T-helper 22 cell (primary cell): ENCODE data around the gene PLXNA4.

ENCODE experiments used
- DNase-seq: peaks from one replicate; pipeline ENCODE4 v3.0.0-alpha.2; 2020; ENCODE audit warnings: low read depth

PLXNA4 gene

DNA sequence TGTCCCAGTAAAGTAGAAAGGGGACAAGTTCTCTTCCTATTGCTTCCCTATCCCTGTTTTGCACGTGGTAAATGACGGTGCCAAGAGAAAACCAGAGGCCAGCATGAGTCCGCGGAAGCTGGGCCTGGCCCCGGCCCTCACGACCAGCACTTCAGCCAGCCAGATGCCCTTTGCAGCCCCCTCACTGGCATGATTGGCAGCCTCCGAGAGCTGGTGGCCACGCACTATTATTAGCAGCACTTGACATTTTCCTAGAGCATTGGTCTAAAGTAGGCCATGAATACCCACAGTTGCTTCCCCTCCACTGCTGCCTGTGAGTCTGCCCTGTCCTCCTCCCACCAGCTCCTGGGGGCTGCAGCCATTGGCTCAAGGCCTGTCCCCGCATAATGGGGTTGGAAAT, 369.1 kb downstream of the PLXNA4 start:
- DNase-seq, result no peak

DNA sequence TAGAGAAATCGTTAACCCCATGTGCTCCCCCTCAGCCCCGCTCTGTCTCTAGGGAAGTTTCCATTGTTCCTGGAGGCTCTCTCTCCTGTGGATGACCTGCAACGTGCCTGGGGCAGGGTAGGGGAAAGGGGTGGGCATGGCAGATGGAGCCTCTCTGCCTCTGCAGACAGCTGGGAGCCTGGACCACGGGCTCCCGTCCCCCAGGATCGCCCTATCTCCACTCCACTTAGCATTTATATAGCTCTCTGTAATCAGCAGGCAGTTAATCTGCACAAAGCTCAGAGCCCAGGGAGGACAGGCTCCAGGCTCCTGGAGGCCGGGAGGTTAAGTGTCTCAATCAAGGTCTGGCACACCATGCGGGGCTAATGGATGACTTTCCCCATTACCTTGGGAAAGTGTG, 369.7 kb downstream of the PLXNA4 start:
- no peak for DNase-seq

DNA sequence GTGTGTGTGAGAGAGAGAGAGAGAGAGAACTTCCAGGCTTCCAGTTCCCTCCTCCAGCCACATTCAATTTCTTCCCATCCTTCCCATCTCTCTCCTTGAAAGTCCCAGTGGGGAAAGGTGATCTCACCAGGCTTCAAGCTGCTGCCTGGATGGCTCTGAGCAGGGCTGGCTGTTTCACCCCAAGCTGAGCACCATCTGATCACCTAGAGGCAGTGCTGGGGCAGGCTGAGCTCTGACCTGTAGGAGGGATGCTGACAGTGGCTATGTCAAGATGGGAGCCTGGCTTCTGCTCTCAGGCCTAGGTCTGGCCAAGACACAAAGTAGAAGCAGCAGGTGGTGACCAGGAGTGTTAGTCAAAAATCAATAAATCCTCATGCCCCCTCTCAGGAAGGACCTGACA, 370.8 kb downstream of the PLXNA4 start:
- DNase-seq, result no peak

DNA sequence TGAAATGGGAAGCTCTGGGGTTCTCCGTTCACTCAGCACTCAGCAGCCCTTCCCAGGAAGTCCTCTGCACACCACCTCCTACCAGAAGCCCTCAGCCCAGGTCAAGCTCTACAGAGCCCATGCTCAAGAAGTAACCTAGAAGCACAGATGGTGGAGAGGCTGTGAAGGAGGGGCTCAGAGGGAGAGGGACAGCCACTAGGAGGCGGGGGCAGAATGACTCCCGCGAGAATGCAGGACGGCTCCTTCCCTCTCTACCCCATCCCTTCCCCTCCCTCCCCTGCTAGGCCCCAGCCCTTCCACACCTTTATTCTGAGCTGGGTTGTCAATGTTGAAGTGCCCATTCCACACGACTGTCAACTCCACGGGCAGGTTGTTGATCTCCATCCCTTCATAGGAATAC, 373.2 kb downstream of the PLXNA4 start:
- DNase-seq, result no peak

DNA sequence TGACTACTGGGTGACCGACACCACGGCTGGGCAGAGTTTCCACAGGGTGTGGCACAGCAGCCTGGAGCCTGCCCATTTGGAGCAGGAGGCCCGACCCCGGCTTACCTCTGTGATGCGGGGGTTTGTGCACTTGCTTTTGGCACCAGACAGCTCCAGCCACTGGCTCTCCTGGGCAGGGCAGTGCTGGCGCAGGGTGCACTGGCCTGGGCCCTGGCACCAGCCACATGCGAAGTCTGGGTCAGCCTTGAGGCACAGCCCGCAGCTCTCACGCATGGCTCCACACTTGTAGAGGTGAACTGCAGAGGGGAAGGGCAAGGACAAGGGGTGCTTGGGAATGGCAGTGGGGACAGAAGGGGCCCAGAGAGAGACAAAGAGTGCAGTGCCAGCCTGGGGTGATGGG, 373.7 kb downstream of the PLXNA4 start:
- DNase-seq, result no peak

DNA sequence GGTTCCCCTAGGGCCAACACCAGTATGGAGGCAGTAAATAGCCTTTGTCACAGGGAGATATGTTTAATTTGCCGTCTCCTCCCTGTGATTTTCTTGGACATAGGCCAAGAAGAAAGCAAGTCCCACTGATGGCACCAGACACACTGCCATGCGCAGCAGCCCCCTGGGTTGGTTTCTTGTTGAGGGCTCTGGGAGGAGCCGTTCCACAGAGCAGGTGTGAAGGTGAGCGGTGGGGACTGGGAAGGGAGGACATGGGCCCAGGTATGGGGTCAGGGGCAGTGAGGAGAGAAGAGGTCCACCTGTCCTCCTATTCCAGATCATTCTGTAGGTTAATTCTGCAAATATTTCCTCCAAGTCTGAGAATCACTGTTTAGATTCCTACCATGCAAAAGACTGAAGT, 376.1 kb downstream of the PLXNA4 start:
- DNase-seq, result no peak

DNA sequence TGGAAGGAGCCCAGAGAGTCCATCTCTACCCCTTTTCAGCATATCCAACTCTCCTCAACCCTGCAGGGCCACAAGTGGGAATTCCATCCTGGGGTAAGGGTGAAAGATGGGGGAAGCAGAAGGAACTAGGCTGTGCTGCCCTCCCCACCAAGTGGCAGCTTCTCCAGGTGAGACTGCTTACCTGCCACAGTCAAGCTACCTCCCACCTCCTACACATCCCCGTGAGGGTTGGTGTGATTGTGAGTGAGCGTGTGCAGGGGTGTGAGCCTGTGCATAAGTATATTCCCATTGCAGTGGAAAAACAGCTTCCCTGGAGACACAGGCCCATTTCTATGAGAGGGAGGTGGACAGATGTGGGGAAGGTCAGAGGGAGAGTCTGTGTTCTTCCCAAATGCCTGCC, 376.6 kb downstream of the PLXNA4 start:
- DNase-seq, result no peak

DNA sequence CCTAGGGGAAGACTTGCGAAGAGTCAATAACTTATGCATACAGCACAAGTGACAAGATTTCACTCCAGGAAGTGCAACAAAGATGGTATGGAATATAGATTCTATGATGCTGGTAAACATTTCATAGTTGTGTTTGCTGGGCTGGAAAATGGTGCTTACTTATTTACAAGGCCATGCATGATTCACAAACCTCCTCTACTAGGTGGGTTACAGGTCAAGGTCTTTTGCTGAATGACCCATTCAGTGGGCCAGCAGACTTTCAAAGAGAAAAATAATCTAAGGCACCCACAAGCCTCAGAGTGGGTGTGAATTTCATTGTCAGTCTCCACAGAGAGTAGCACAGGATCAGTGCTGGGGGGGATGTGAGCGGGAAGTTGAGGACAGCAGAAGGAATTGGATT, 378.5 kb downstream of the PLXNA4 start:
- DNase-seq, result no peak

DNA sequence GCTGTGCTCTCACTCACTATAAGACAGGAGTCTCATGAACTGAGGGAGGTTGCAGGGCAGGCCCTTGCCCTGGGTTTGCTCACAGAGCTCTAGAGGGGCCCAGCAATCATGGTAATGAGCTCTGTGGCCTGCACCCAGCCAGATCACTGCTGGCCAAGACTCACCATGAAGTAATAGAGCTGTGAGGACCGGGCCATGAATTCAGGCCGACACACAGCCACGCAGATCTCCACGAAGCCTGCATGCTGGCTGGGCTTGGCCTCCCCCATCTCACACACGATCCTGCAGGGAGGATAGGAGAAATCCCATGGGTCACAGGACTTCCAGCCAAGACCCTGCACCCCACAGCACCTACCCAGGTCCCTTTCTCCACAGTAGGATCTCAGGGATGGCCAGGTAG, 382.4 kb downstream of the PLXNA4 start:
- DNase-seq, result no peak

DNA sequence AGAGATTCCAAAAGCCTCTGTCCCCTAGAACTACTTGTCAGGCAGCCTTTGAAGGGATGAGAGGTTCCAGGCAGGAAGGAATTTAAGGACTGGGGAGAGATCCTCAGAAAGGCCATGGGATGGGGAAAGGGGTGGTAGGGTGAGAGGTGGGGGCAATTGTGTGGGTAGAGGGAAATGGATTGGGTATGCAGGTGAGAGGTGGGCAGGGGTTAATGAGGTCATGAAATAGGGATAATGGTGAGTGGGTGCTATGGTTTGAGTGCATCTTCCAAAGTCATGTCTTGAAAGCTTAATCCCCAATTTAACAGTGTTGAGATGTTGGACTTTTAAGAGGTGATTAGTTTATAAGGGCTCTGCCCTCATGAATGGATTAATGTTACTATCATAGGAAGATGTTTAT, 383.5 kb downstream of the PLXNA4 start:
- no peak for DNase-seq

DNA sequence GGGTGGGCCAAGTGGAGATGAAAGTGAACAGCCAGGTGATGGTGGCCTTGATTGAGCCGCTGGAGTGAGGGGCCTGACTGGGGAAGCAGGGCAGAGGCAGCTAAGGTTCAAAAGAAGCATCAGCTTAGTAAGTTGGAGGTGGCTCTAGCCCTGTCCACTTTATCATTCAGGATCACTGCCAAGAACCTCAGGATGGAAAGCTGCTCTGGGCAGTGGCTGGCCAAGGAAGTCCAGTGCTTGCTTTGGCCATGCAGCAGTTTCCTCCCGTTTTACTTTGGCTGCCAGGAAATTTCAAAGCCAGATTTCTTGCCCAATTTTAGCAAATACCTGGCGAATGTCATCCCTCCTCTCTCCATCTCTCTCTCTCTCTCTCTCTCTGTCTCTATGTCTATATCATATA, 384.9 kb downstream of the PLXNA4 start:
- DNase-seq, result no peak

DNA sequence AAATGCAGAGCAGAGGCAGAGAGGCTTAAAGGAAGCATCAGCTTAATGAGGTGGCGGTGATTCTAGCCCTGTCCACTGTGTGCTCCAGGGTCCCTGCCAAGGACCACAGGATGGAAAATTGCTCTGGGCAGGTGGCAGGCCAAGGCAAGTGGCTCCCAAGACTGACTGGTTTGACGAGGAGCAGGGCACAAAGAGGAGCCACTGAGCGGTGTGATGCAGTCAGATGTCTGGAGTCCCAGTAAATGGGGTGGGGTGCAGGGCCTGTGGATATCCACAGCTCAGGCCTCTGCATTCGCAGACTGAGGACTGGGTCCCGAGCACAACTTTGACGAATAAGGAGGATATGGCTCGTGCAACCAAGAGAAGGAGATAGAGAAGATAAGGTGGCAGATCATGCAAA, 385.6 kb downstream of the PLXNA4 start:
- no peak for DNase-seq

DNA sequence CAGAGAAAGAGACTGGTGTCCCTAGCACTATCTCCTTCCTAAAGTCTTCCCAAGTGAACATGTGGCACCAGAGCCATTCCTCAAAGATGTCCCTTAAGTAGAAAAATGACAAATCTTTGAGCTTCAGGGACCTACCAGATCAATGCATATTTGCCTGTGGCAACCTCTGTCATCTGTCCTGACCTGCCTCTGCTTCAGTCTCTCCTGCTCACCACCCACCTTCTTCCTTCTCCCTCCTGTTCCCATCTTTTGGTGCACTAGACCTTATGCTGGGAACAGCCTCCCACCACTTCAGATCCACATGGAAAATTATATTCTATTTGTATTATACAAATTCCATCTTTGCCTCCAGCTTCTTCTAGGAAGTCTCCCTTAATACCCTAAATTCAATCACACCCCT, 386.4 kb downstream of the PLXNA4 start:
- DNase-seq, result no peak

DNA sequence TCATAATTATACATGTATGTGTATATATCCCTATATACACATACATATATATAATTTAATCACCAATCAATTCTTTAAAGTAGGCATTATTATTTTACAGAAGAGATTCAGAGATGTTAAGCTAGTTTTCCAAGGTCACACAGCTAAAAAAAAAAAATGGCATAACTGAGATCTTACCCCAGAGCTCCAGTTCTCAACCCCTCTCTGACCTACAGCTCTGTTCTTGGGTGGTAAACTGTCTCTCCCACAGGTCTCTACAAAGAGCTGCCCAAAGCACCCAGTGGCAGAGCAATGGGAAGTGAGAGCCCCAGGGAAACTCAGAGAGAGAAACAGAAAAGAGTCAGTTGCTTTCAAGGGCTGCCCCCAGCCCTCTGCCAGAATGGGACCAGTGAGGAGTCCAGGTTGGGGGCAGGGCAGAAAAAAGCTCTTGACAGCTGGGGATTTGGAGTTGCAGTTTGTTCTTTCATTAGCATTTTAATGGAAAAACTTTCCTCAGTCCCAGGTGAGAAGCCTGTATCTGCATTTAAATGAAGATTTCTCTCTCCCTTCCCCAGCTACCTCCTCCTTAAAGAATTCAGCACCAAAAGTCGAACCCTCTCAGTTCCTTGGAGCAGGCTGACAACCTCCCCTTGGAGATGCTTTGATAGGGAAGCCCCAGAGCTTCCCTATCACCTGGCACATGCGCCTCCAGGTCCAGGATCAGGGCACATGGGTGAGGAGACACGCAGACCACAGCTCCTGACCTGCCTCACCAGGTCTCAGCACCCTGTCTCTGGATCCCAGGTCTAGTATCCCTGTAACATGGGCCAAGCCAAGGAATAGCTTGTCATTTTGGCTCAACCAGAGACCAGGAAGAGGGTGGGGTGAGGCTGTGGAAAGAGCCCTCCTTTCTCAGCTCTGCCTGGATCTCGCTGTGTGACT, 388.1 kb downstream of the PLXNA4 start:
- DNase-seq, result no peak

DNA sequence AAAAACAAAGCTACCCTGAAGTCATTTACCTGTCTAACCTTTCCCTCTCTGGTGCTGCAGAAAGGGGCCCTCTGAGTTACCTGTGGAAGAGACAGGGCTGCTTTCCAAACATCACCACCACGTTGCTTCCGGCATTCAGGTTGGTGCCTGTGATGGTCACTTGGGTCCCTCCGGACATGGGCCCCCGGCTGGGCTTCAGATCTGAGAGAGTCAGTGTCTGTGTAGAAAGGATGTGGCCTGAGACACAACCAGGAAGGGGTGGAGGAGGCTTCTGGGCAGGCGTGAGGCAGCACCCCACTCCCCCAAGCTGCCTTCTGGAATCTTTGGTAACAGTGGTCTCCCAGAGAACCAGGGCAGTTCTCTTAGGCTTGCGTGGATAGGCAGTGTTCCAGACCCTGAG, 388.9 kb downstream of the PLXNA4 start:
- DNase-seq, result no peak

DNA sequence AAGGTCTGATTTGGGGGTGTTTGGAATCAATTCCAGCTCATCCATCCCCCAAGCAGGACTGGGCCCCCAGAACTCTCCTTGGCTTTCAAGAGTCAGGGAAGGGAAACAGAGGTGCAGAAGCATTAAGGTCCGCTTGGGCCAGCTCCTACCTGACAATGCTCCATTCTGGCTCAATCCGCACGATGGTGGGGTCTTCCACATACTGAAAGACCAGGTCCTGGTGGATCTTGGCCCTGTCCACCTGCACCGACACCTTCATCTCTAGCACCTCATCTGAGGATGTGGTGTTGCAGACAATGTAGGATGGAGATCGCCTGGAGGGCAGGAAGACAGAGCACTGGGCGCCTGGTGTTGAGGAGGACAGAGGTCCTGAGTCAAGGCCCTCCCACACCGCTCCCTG, 391.1 kb downstream of the PLXNA4 start:
- DNase-seq, result no peak

DNA sequence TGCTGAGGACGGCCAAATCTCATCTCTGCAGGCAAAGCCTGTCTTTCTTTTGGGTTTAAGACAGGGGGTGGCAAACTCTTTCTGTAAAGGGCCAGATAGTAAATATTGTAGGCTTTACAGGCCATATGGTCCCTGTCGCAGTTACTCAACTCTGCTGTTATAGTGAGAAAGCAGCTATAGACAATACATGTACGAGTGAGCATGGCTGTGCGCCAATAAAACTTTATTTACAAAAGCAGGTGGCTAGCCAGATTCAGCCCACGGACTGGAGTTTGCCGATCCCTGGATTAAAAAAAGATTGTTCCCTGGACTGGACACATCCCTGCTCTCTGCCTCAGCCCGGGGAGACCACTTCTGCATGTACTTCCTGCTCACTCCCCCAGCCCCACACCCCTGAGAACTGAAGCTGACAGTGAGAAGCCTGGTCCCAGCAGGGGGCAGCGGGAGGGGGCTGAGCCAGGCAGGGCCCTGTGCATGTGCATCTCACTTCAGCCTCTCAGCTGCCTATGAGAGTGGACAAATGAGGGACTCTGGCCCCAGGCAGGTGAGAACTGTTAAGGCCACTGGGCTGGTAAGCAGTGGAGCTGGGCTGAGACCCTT, 392.4 kb downstream of the PLXNA4 start:
- no peak for DNase-seq

DNA sequence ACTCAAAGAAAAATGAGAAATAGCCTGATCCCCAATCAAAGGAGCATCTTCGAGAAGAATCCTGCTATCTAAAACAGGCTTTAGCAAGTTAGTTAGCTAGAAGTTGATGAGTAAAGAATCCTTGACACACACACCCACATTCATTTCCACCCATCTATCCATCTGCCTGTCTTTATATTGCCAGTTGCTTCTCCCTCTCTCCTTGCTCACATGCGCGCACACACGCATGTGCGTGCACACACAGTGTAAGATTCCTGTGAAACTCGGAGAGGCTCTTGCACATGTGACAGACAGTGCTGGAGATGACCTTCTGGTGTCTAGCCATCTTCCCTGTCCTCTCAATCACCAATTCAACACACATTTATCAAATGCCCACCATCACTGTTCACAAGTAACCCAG, 393.3 kb downstream of the PLXNA4 start:
- DNase-seq, result no peak

DNA sequence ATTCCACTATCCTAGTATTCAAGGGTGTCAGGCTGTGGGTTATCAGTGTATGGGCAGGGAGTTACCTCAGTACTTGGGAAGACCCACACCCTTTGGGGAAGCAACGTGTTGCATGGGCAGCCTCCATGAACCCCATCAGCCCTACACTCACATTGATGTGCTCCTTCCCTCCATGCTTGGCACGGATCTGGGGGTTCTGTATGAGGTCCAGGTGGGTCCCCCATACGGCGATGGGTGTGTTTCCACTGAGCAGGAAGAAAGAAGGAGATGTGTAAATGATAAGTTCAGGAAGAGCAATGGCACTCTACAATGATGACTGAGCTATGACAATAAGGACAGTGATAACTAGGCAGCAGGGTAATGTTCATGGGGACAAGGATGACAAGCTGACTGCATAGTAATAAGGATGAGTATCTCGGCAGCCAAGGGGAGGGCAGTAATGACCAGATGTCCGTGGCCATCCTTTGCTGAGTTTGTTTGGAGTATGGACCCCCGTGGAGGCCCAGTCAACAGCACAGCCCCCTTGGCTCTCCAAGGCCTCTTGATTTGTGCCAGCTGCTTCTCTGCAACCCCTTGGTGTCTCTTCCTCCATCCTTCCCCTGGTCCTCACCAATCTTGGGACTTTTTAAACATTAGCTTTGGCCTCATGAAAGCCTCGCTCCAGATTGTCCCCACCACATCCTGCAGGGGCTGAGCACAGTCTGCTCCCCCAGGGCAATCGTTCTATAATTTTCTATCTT, 394.2 kb downstream of the PLXNA4 start:
- no peak for DNase-seq

DNA sequence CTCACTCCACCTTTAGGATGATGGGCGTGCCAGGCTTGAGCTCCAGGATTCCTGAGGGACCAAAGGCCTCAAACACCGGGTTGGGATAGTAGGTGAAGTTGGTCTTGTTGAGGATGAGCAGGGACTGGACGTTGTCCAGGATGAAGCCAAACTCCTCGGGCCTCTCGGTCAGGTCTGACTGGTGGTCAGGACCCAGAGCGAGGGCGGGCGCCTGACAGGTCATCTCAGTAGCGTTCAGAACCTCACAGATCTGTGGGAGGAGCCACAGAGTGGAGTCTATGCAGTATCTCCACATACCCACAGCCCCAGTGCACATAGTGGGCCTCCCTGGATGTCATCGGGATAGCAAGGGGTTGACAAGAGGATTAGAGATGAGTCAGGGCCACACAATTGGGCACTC, 394.9 kb downstream of the PLXNA4 start:
- DNase-seq, result no peak

DNA sequence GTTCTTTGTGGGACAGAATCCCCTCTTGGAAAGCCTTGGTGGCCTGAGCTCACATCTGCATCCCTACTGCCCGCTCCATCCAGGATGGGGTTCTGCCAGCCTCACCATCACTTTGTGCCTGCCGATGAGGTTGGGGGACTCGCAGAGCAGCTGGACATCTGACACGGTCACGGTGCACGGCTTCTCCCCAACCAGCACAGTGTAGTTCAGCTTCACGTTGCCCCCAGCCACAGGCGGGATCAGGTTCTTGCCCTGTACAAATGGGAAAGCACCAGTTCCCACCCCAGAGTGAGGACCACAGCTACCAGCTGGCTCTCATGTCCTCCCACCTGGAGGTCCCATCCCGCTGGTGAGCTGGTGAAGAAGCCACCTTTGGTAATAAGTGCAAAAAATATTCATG, 395.8 kb downstream of the PLXNA4 start:
- DNase-seq, result no peak

DNA sequence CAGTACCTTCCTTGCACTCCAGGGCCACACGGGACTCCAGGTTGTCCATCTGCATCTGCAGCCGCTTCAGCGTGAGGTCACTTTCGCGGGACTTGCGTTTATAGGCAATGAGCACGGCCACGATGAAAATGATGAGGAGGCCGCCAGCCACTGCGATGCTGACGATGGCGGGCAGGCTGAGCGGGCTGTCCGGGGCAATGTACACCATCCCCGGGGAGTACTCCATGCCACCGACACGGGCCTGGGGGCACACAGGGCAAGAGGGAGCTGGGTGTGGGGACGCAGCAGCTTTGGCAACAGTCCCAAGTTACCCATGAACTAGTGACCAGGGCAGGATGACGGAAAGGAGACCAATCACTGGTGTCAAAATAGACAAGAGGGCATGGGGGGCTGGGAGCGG, 396.6 kb downstream of the PLXNA4 start:
- DNase-seq, result no peak

DNA sequence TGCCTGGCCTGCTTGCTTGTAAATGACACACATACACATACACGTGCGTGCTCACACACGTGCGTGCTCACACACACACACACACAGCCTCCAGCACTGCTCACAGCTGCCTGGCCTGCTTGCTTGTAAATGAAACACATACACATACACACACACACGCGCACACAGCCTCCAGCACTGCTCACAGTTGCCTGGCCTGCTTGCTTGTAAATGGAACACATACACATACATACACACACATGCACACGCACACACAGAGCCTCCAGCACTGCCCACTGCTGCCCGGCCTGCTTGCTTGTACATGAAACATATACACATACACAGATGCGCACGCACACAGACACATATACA, 397.2 kb downstream of the PLXNA4 start:
- no peak for DNase-seq
